C4-2B (cell line): Measurements from ENCODE around the gene CDKAL1.

ENCODE experiments used
- ZFX ChIP-seq: fragments of 450-650 bp; IDR thresholded peaks from 2 replicates; pipeline ENCODE4 v1.6.1; 2017
- TF ChIP-seq, protein P1 (sequence below): fragments of 450-650 bp; conservative IDR thresholded peaks from 2 replicates; pipeline ENCODE4 v1.5.1; 2017; ENCODE audit warnings: mild to moderate bottlenecking

GRCh38 chr6:20948556-20948955, 414.3 kb downstream of the CDKAL1 start:
- TF ChIP-seq, protein P1, sequence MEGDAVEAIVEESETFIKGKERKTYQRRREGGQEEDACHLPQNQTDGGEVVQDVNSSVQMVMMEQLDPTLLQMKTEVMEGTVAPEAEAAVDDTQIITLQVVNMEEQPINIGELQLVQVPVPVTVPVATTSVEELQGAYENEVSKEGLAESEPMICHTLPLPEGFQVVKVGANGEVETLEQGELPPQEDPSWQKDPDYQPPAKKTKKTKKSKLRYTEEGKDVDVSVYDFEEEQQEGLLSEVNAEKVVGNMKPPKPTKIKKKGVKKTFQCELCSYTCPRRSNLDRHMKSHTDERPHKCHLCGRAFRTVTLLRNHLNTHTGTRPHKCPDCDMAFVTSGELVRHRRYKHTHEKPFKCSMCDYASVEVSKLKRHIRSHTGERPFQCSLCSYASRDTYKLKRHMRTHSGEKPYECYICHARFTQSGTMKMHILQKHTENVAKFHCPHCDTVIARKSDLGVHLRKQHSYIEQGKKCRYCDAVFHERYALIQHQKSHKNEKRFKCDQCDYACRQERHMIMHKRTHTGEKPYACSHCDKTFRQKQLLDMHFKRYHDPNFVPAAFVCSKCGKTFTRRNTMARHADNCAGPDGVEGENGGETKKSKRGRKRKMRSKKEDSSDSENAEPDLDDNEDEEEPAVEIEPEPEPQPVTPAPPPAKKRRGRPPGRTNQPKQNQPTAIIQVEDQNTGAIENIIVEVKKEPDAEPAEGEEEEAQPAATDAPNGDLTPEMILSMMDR = no peak
- no peak for TF ChIP-seq ZFX
